ENCODE data around the gene FAIM2. TPM values are rescaled to one million over a fixed set of nuclear protein-coding genes. Genes with fewer than 3 reads are reported as not detected.
A peak's percentile ranks its signal among the peaks of the same experiment; 100 is the strongest.

Gene FAIM2
- total and polyA plus RNA-seq, 11 donors, result 0.33 to 15.0 (median 5.0) TPM

GRCh38 chr12:49827401-49828099 is 76.2 kb downstream of the FAIM2 start:
- no peak for TF ChIP-seq CTCF (IDR thresholded peaks at IDR 0.05)
- peak in 1 of 2 donors; percentile 16 for TF ChIP-seq POLR2A (IDR thresholded peaks at IDR 0.05)
- WGBS, 4 donors, result 1 to 3% (median 2%) methylated on average over 20 to 38 of the region's 38 CpGs

DNA sequence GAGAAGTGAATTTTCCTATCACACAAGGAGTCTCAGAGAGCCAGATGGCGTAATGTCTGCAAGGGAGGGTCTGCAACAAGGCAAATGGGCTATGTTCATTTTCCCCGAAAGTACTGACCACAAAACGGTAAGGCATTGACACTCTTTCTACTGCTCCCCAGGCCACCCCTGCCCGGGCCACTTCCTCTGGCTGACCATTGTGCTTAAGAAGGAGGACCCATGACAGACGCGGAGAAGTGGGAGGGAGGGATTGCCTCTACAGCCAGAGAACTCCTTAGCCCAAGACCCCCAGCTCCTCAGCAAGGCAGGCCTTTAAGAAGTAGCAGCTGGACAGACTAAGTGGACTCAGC is 76.7 kb downstream of the FAIM2 start:
- peak overlapping the region; percentile 89 to 99 (median 96) for H3K27ac ChIP-seq
- 30 to 40% (median 34%) methylated on average over 6 of the region's 6 CpGs for WGBS, 4 donors
- ATAC-seq (no peak), DNase-seq (no peak)
- H3K27me3 ChIP-seq, result no peaks in the 10 kb centered on the region
- H3K4me1 ChIP-seq, result peaks cover 9 to 64% (median 51%) of the 10 kb centered on the region in 12 donors
- TF ChIP-seq POLR2A (IDR thresholded peaks at IDR 0.05) (no peak), CTCF (IDR thresholded peaks at IDR 0.05) (no peak)
- peak overlapping the region; percentile 72 to 98 (median 90) for H3K4me3 ChIP-seq
- intact Hi-C loops (cut with DNase I), result no loop called here
- no peaks in the 10 kb centered on the region for H3K9me3 ChIP-seq
- peaks cover 0 to 7% (median 0%) of the 10 kb centered on the region in 9 donors for H3K36me3 ChIP-seq

More at GRCh38 chr12:49827401-49828099, 76.2 kb downstream of the FAIM2 start:
- ATAC-seq, result peak; percentile 46 to 64 (median 59)
- Histone ChIP-seq H3K36me3 (peaks cover 0 to 2% (median 0%) of the 10 kb centered on the region in 9 donors), H3K9me3 (no peaks in the 10 kb centered on the region), H3K27me3 (no peaks in the 10 kb centered on the region), H3K27ac (peak overlapping the region; percentile 89 to 99 (median 96)), H3K4me3 (peak overlapping the region; percentile 72 to 98 (median 90)), H3K4me1 (peaks cover 6 to 59% (median 47%) of the 10 kb centered on the region in 12 donors)
- DNase-seq, result peak; percentile 74 to 91 (median 83)
- intact Hi-C loops (cut with DNase I), result no loop called here

GRCh38 chr12:49825971-49826421 is 77.7 kb downstream of the FAIM2 start:
- intact Hi-C loops (cut with DNase I), result no loop called here
- Histone ChIP-seq H3K27me3 (no peaks in the 10 kb centered on the region), H3K4me3 (peak overlapping the region in 8 of 12 donors; percentile 11 to 98 (median 90)), H3K27ac (peak overlapping the region in 11 of 12 donors; percentile 33 to 99 (median 96)), H3K4me1 (peaks cover 13 to 74% (median 61%) of the 10 kb centered on the region in 12 donors), H3K9me3 (no peaks in the 10 kb centered on the region), H3K36me3 (peaks cover 0 to 8% (median 0%) of the 10 kb centered on the region in 9 donors)
- TF ChIP-seq CTCF (IDR thresholded peaks at IDR 0.05), result no peak
- no peak for TF ChIP-seq POLR2A (IDR thresholded peaks at IDR 0.05)
- 34 to 55% (median 49%) methylated on average over 3 to 4 of the region's 4 CpGs for WGBS, 4 donors
- ATAC-seq (no peak), DNase-seq (peak in 2 of 5 donors; percentile 15 to 53)

GRCh38 chr12:49825360-49825970 is 78.2 kb downstream of the FAIM2 start:
- H3K4me1 ChIP-seq, result peaks cover 13 to 79% (median 67%) of the 10 kb centered on the region in 12 donors
- WGBS, 4 donors, result 18 to 40% (median 34%) methylated on average over 5 of the region's 5 CpGs
- intact Hi-C loops (cut with DNase I), result no loop called here
- no peaks in the 10 kb centered on the region for H3K27me3 ChIP-seq
- ATAC-seq (peak in 1 of 4 donors; percentile 18), DNase-seq (peak in 4 of 5 donors; percentile 36 to 76 (median 68))
- peaks cover 0 to 8% (median 0%) of the 10 kb centered on the region in 9 donors for H3K36me3 ChIP-seq
- peak overlapping the region in 11 of 12 donors; percentile 44 to 99 (median 95) for H3K27ac ChIP-seq
- TF ChIP-seq CTCF (IDR thresholded peaks at IDR 0.05) (no peak), POLR2A (IDR thresholded peaks at IDR 0.05) (no peak)
- H3K4me3 ChIP-seq, result peak overlapping the region in 8 of 12 donors; percentile 9 to 93 (median 22)
- H3K9me3 ChIP-seq, result no peaks in the 10 kb centered on the region

All from heart left ventricle (tissue), 16 donors.